Peyer's patch (tissue), 4 donors: ENCODE data around the gene PCNA. TPM values are rescaled to one million over a fixed set of nuclear protein-coding genes. Genes with fewer than 3 reads are reported as not detected.
A peak's percentile ranks its signal among the peaks of the same experiment; 100 is the strongest.

Experiments
- DNase-seq, 3 donors: peaks; one replicate each; pipeline ENCODE4 v3.0.0-alpha.2; 2017 to 2019
- H3K27ac ChIP-seq, 4 donors: fragments of 200-600 bp; sonication (generic); one replicate each; pipeline ENCODE4 v1.5.1; 2016 to 2019
- H3K27me3 ChIP-seq, 2 donors: fragments of 200-600 bp; sonication (generic); one replicate each; pipeline ENCODE4 v1.5.1; 2019
- H3K36me3 ChIP-seq, 3 donors: fragments of 200-600 bp; sonication (generic); one replicate each; pipeline ENCODE4 v1.5.1; 2016 to 2019
- H3K4me1 ChIP-seq, 4 donors: fragments of 200-600 bp; sonication (generic); one replicate each; pipeline ENCODE4 v1.5.1; 2016 to 2019
- H3K4me3 ChIP-seq, 4 donors: fragments of 200-600 bp; sonication (generic); 1 replicate in 3 of 4; 2 replicates in 1 of 4; pipeline ENCODE4 v1.5.1; 2016 to 2019; ENCODE audit warnings: mild to moderate bottlenecking in 1 of 4
- H3K9me3 ChIP-seq, 4 donors: fragments of 200-600 bp; sonication (generic); one replicate each; pipeline ENCODE4 v1.5.1; 2016 to 2019; ENCODE audit warnings: mild to moderate bottlenecking in 1 of 4
- CTCF ChIP-seq, 6 experiments: fragments of 450-650 bp in 4 of 6; fragments of 200-600 bp in 2 of 6; sonication (generic) in 1 of 6; IDR thresholded peaks; one replicate each; pipeline ENCODE4 v1.5.1; 2017 to 2019; ENCODE audit warnings: antibody characterized with exemption in 6 of 6, mild to moderate bottlenecking in 3 of 6, moderate library complexity in 1 of 6
- POLR2A ChIP-seq, 2 donors: fragments of 450-650 bp; IDR thresholded peaks; one replicate each; pipeline ENCODE4 v1.5.1; 2017; ENCODE audit warnings: antibody characterized with exemption in 2 of 2, mild to moderate bottlenecking in 2 of 2, moderate library complexity in 2 of 2
- total RNA-seq, 4 donors: library from RNA; depleted of rRNA; stranded (reverse); fragments of >200 nt; gene quantifications; one replicate each; pipeline ENCODE4 v1.1.0, GENCODE V29; 2016

The PCNA gene
- total RNA-seq, 4 donors from 2014 or later = 23.3 to 103 (median 46.0) TPM

- Histone ChIP-seq H3K27ac (peak overlapping the region; percentile 94 to 99 (median 96)), H3K4me3 (peak overlapping the region; percentile 82 to 97 (median 88)), H3K36me3 (no peaks in the 10 kb centered on the region), H3K4me1 (peaks cover 0 to 22% (median 10%) of the 10 kb centered on the region in 4 donors), H3K27me3 (no peaks in the 10 kb centered on the region), H3K9me3 (no peaks in the 10 kb centered on the region)
- DNase-seq = no peak
- TF ChIP-seq CTCF (IDR thresholded peaks at IDR 0.05) (no peak), POLR2A (IDR thresholded peaks at IDR 0.05) (no peak)
Measured at GRCh38 chr20:5127859-5128424, 8.2 kb upstream of the PCNA start.

- Histone ChIP-seq H3K9me3 (no peaks in the 10 kb centered on the region), H3K4me3 (peak overlapping the region; percentile 82 to 97 (median 88)), H3K36me3 (no peaks in the 10 kb centered on the region), H3K27ac (peak overlapping the region; percentile 94 to 99 (median 96)), H3K27me3 (no peaks in the 10 kb centered on the region), H3K4me1 (peaks cover 0 to 22% (median 10%) of the 10 kb centered on the region in 4 donors)
- peak; percentile 64 to 74 (median 70) for DNase-seq
- TF ChIP-seq POLR2A (IDR thresholded peaks at IDR 0.05) = no peak
- TF ChIP-seq CTCF (IDR thresholded peaks at IDR 0.05) = no peak
Measured at GRCh38 chr20:5127204-5127858, 7.6 kb upstream of the PCNA start.

GRCh38 chr20:5126512-5127203, 6.9 kb upstream of the PCNA start, which contains the start of gene CDS2:
Gene CDS2, plus strand, starts transcription at chr20:5127008. Its CDS starts 85 bp downstream, at chr20:5127093.
- peak within 1 kb of the TSS; percentile 82 to 97 (median 88) for H3K4me3 ChIP-seq

GRCh38 chr20:5122873-5123260, 3.1 kb upstream of the PCNA start:
- H3K27me3 ChIP-seq = no peaks in the 10 kb centered on the region
- H3K36me3 ChIP-seq = no peaks in the 10 kb centered on the region
- no peak for DNase-seq
- H3K4me3 ChIP-seq = no peak overlapping the region
- H3K27ac ChIP-seq = no peak overlapping the region
- peaks cover 0 to 26% (median 13%) of the 10 kb centered on the region in 4 donors for H3K4me1 ChIP-seq
- no peak for TF ChIP-seq CTCF (IDR thresholded peaks at IDR 0.05)
- no peak for TF ChIP-seq POLR2A (IDR thresholded peaks at IDR 0.05)
- no peaks in the 10 kb centered on the region for H3K9me3 ChIP-seq

More at GRCh38 chr20:5126512-5127203, 6.9 kb upstream of the PCNA start, which contains the start of gene CDS2:
- H3K9me3 ChIP-seq = no peaks in the 10 kb centered on the region
- DNase-seq = peak; percentile 99 to 100 (median 100)
- H3K4me1 ChIP-seq = peaks cover 0 to 22% (median 10%) of the 10 kb centered on the region in 4 donors
- no peaks in the 10 kb centered on the region for H3K36me3 ChIP-seq
- TF ChIP-seq POLR2A (IDR thresholded peaks at IDR 0.05) = peak; percentile 63 to 87
- TF ChIP-seq CTCF (IDR thresholded peaks at IDR 0.05) = peak in 5 of 6 experiments; percentile 20 to 67 (median 61)
- H3K27me3 ChIP-seq = no peaks in the 10 kb centered on the region
- H3K27ac ChIP-seq = peak within 1 kb of the TSS; percentile 94 to 99 (median 96)

GRCh38 chr20:5120185-5120476, 373 bp upstream of the PCNA start:
- no peaks in the 10 kb centered on the region for H3K9me3 ChIP-seq
- peaks cover 0 to 22% (median 0%) of the 10 kb centered on the region in 3 donors for H3K36me3 ChIP-seq
- TF ChIP-seq POLR2A (IDR thresholded peaks at IDR 0.05) (no peak), CTCF (IDR thresholded peaks at IDR 0.05) (no peak)
- H3K4me1 ChIP-seq = peaks cover 0 to 32% (median 8%) of the 10 kb centered on the region in 4 donors
- peak overlapping the region; percentile 85 to 95 (median 92) for H3K27ac ChIP-seq
- no peaks in the 10 kb centered on the region for H3K27me3 ChIP-seq
- no peak for DNase-seq
- peak overlapping the region; percentile 67 to 89 (median 76) for H3K4me3 ChIP-seq
